Anterior cingulate cortex (tissue), 58 donors: Measurements from ENCODE around the gene OR10C1.

ENCODE experiments used
- DNase-seq, 58 donors: peaks; one replicate each; lab custom pipeline; 2025; lab: John Stamatoyannopoulos, UW

Gene OR10C1

GRCh38 chr6:29474996-29475395, 35.9 kb downstream of the OR10C1 start:
- DNase-seq = no peak

DNA sequence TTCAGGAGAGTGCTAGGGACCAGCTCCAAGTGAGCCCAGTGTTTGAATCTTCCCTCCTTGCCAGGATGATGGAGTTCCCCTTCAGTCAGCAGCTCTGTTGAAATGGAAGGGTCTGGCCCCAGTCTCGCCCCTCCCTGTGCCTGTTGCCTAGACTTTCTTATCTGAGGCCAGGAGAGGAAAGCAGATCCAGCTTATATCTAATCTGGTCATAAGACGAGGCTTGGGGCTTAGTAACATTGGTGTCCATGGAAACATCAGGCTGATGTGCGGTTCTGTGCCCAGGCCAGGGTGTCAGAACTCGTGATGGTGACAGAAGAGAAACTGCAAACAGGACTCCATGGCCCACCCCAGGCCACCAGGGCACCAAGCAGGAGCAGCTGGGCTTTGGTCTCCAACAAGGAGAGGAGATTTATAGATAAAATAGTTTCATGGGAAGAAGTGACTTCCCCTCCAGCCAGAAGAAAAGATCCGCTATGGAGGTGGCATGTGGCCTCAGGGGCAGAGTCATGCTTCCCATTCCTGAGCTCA, 38.9 kb downstream of the OR10C1 start:
- no peak for DNase-seq

DNA sequence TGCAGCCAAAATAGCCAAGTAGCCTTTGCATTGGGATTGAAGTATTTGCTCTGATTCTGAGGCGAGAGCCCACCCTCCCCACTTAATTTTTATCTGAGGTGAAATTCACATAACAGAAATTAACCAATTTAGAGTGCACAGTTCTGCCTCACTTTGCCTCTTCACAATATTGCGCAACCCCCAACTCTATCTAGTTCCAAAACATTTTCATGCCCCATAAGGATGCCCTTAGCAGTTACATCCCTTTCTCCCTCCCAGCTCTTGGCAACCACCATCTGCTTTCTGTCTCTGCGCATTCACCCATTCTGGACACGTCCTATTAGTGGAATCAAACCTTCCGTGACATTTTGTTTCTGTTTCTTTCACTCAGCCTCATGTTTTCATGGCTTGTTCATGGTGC, 39.6 kb downstream of the OR10C1 start:
- no peak for DNase-seq

DNA sequence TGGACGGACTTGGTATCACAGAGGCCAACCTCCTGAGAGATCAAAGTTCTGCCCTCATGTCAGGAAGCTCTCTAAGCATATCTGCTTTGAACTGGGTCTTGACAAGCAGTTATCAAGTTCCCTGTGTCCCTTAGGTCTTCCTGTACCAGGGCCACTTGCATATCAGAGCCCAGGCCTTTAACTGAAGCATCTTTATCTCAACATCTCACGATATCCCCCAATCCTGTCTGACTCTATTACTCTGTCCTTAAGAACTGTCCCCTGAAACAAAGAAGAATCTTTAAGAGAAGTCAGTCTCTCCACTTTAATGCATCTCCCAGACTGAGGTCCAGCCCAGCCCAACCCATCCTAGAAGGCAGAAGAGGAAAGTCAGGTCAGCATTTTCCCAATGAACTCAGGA, 40.5 kb downstream of the OR10C1 start:
- DNase-seq = no peak

DNA sequence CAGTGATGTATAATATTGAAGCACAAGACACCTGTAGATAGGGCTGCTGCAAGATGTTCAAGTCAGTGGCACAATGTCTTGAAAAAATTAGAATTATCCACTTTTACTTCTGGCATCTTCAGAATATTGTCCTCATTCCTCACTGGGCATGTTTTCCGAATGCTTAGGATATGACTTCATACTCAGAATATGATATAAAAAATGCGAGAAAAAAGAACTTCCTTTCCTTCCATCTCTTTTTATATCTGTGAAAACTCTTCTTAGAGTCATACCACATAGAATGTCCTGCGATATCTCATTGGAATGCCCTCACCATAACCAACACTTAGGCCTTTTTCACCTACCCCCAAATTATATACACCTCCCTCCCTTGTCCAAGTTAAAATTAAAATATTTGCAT, 44.1 kb downstream of the OR10C1 start:
- DNase-seq = no peak

- no peak for DNase-seq
Observed at GRCh38 chr6:29483735-29484134, 44.6 kb downstream of the OR10C1 start.

GRCh38 chr6:29486577-29486976, 47.5 kb downstream of the OR10C1 start:
- DNase-seq = no peak

DNA sequence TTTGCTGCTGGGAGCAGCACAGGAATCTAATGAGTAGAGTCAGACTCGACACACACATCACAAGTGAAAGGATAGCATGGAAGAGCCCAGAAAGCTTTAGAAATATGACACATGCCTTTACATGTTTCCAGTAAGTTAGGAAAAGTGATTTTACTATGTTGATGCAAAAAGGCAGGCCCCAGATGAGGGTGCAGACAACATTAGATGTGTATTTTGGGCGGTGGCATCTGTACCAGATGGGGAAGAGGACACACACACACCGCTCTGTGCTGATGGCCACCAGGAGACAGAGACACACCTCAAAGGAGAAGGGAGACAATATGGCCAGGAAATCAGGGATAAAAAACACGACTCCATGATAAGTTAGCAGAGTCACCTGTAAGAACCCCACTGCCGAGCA, 48.0 kb downstream of the OR10C1 start:
- DNase-seq = no peak

- no peak for DNase-seq
Observed at GRCh38 chr6:29487660-29488059, 48.6 kb downstream of the OR10C1 start, which contains the start of gene MAS1L. TSS of gene MAS1L (minus strand) at chr6:29487956. CDS start at chr6:29487902, 54 bp downstream.

GRCh38 chr6:29488874-29489273, 49.8 kb downstream of the OR10C1 start:
- DNase-seq = no peak

GRCh38 chr6:29489286-29489685, 50.2 kb downstream of the OR10C1 start:
- DNase-seq = no peak

DNA sequence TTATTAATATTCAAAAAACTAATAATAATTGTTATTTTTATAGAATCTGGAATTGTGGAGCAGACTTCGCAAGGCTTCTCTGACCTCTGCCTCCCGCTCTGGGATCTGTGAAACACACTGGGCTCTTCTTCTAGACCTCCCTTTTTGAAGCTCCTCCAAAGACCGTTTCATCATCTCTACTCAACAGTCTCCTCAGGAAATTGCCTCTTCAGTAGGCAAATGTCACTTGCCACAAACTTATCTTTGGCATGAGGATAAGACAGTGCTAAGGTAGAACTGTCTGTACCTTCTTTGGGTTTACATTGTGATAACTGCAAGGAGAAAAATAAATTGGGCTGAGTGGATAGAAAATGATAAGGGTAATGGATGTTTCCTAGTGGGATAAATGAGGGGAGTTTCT, 50.9 kb downstream of the OR10C1 start:
- no peak for DNase-seq

DNA sequence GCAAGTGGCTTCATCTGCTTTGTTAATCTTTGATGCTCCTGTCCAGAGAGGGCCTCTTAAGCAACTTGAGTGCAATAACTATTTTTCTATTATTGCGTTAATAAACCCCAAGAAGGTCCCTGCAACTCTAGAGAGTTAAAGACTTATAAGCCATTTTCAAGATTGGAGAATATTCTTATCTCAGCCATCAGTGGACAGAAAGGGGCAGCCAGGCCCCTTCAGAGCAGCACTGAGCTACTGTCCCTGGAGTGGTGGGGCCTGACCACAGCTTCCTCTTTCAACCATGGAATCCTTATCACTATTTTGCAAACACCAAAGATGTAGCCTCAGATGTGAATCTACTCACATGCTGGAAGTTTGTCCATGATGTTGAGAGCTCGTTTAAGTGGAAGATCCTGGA, 51.4 kb downstream of the OR10C1 start:
- DNase-seq = no peak
